ENCODE data around the gene DHRS2.

- TF ChIP-seq EZH2 (IDR thresholded peaks at IDR 0.05; ENCODE audit: insufficient read depth, poor library complexity, severe bottlenecking) (no peak), EZH2phosphoT487 (IDR thresholded peaks at IDR 0.05; ENCODE audit: insufficient read depth, low read depth) (no peak)
Observed at GRCh38 chr14:23650506-23650905, 14.3 kb downstream of the DHRS2 start.

All from GM23248 (cell line).